BJ (cell line): ENCODE results near the gene ESM1. TPM values are rescaled to one million over a fixed set of nuclear protein-coding genes. Genes with fewer than 3 reads are reported as not detected.

Experiments used
- CTCF ChIA-PET: fragments of 350-600 bp; formaldehyde crosslinking; extraction: SDS; loops from one replicate; lab custom pipeline; 2021; ENCODE audit warnings: antibody characterized with exemption, inconsistent platforms; lab: Yijun Ruan, JAX
- POLR2A ChIA-PET: fragments of 300-600 bp; sonication (Branson Sonifier 250); formaldehyde crosslinking; extraction: SDS; loops from one replicate; lab custom pipeline; 2021; ENCODE audit warnings: antibody characterized with exemption; lab: Charles Lee
- DNase-seq: peaks from one replicate; pipeline ENCODE4 v3.0.0-alpha.2; 2011; ENCODE audit warnings: low read depth
- H3K27me3 ChIP-seq: 2 replicates; pipeline ENCODE4 v1.6.0; 2011; ENCODE audit warnings: low read length; ENCODE audit not compliant: control insufficient read depth, insufficient read depth
- H3K36me3 ChIP-seq: 2 replicates; pipeline ENCODE4 v1.5.1; 2011; ENCODE audit warnings: low read length; ENCODE audit not compliant: control insufficient read depth, insufficient read depth
- H3K4me3 ChIP-seq: 2 replicates; pipeline ENCODE4 v1.5.1; 2011; ENCODE audit warnings: low read depth, mild to moderate bottlenecking, control low read depth, low read length
- polyA minus RNA-seq: library from RNA; depleted of rRNA, polyadenylated mRNA; stranded (reverse); fragments of >200 nt; gene quantifications from 2 replicates; pipeline ENCODE4 v1.2.3, GENCODE V29; 2011; rRNA and poly(A)+ RNA removed
- polyA plus RNA-seq: library from polyadenylated mRNA; depleted of rRNA; stranded (reverse); fragments of >200 nt; gene quantifications from 2 replicates; pipeline ENCODE4 v1.2.3, GENCODE V29; 2011; rRNA removed
- TF ChIP-seq, protein P1 (sequence below): IDR thresholded peaks from 2 replicates; pipeline ENCODE4 v1.5.1; 2011; ENCODE audit warnings: low read depth, mild to moderate bottlenecking, control low read depth, inconsistent platforms, low read length, moderate library complexity; ENCODE audit not compliant: insufficient read depth

Gene ESM1, protein sequence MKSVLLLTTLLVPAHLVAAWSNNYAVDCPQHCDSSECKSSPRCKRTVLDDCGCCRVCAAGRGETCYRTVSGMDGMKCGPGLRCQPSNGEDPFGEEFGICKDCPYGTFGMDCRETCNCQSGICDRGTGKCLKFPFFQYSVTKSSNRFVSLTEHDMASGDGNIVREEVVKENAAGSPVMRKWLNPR
- polyA plus RNA-seq (2.4 and 2.8 TPM in 2 replicates), polyA minus RNA-seq (1.5 and 1.9 TPM in 2 replicates)

DNA sequence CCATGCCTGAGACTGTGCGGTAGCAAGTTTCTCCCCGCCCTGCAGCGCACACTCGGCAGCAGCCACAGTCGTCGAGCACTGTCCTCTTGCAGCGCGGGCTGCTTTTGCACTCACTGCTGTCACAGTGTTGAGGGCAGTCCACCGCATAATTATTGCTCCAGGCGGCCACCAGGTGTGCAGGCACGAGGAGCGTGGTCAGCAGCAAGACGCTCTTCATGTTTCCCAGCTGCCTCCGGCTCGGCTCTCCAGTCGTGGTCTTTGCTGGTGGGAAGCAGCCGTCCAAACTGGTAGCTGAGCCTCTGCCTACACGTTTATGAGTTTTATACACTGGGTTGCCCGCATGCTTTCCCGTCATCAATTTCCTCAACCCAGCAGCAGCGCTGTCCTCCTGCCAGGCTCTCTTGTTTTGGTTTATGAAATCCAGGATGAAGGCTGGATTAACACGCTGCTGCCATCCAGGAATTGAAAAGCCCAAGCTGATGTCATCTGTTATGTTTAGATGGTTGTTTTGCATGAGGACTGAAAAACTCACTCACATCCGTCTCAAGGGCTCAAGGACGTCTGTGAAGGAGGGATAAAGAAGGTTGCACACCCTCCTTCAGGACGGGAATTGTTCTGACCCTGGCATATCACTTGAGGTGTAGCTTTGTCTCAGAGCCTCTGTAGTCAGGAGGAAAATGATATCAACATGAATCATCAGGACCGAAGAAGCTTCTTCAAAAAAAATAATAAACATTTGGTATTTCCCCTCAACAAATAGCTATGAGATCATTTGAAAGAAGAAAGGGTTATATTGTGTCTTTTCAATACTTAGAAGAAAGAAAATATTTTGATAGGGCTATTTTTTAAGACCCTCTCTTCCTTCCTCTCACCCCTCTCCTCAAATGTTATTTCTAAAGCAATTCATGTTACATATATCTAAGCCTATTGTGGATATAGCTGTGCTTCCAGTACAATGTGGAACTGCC lies at the start of gene ESM1:
ESM1 (minus strand) TSS at position 293 of the 968 bp plus-strand sequence; CDS start at position 217, 76 bp downstream.
- H3K36me3 ChIP-seq: no peaks in the 10 kb centered on the region
- H3K4me3 ChIP-seq: peak within 1 kb of the TSS; percentile 29
- TF ChIP-seq, protein P1, sequence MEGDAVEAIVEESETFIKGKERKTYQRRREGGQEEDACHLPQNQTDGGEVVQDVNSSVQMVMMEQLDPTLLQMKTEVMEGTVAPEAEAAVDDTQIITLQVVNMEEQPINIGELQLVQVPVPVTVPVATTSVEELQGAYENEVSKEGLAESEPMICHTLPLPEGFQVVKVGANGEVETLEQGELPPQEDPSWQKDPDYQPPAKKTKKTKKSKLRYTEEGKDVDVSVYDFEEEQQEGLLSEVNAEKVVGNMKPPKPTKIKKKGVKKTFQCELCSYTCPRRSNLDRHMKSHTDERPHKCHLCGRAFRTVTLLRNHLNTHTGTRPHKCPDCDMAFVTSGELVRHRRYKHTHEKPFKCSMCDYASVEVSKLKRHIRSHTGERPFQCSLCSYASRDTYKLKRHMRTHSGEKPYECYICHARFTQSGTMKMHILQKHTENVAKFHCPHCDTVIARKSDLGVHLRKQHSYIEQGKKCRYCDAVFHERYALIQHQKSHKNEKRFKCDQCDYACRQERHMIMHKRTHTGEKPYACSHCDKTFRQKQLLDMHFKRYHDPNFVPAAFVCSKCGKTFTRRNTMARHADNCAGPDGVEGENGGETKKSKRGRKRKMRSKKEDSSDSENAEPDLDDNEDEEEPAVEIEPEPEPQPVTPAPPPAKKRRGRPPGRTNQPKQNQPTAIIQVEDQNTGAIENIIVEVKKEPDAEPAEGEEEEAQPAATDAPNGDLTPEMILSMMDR: no peak
- no peaks in the 10 kb centered on the region for H3K27me3 ChIP-seq
- POLR2A ChIA-PET: no interaction called here
- CTCF ChIA-PET: interaction anchor here (0.8 to 2.0 kb wide), 4 partner anchors 10 to 175 kb away, joined by 3 to 11 read pairs (median 4); partner anchors contain the start of gene GPX8
- DNase-seq: peak; percentile 38

DNA sequence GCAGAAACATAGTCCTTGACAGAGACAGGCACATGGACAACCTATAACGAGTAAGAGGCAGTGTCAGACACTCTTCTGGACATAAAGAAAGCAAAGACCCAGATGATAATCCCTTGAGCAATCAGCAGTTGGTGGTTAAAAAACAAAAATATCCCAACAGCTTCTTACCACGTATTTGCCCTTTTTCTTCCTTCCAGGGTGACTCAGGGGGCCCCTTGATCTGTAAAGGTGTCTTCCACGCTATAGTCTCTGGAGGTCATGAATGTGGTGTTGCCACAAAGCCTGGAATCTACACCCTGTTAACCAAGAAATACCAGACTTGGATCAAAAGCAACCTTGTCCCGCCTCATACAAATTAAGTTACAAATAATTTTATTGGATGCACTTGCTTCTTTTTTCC lies 48.2 kb upstream of the ESM1 start:
- DNase-seq: no peak
- Histone ChIP-seq H3K4me3 (no peak overlapping the region), H3K36me3 (no peaks in the 10 kb centered on the region), H3K27me3 (no peaks in the 10 kb centered on the region)
- TF ChIP-seq, protein P1: no peak
- ChIA-PET CTCF (no interaction called here), POLR2A (no interaction called here)

DNA sequence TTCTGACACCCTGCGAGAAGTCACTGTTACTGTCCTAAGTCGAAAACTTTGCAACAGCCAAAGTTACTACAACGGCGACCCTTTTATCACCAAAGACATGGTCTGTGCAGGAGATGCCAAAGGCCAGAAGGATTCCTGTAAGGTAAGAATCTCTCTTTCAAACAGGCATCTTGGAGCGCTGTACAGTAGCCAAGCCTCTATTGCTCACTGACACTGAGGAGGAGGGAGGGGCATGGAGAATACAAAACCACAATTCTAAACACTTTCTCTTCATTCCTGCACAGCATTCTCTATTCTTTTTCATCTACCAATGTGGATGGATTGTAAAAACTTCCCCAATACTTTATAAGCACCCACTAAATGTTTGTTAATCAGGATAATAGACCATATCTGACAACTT lies 46.1 kb upstream of the ESM1 start:
- DNase-seq: no peak
- POLR2A ChIA-PET: no interaction called here
- no peaks in the 10 kb centered on the region for H3K27me3 ChIP-seq
- CTCF ChIA-PET: no interaction called here
- H3K4me3 ChIP-seq: no peak overlapping the region
- H3K36me3 ChIP-seq: no peaks in the 10 kb centered on the region
- TF ChIP-seq, protein P1: no peak

DNA sequence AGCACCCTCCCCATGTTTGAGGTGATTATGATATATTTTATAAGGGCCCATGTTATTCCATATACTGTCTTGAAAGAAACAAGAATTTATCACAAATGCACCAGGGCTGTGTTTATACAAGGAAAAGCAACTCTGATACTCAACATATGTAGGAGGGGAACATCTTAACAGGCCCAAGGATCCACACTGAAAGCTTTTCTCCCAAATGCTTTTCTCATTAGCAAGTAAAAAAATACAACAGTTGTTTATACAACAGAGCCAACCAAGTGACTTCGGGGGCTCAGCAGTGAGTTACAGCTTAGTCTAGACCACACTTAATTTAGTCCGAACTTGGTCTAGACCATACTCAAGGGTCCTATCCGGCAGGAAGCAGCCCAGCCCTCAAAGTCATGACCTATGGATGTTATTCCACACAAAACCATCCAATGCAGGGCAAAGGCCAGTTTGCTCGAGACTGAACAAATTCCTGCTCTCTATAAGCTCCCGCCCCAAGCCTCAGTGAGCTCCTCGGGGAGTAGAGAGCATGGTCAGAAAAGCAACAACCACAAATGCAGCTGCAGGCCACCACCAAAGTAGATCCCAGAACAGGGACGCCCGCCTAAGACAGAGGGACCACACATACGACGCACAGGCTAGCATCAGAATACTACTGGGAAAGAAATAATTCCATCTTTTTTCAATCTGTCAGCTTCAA lies 45.4 kb upstream of the ESM1 start:
- Histone ChIP-seq H3K27me3 (no peaks in the 10 kb centered on the region), H3K36me3 (no peaks in the 10 kb centered on the region), H3K4me3 (no peak overlapping the region)
- no peak for DNase-seq
- CTCF ChIA-PET: no interaction called here
- POLR2A ChIA-PET: no interaction called here
- TF ChIP-seq, protein P1: no peak

DNA sequence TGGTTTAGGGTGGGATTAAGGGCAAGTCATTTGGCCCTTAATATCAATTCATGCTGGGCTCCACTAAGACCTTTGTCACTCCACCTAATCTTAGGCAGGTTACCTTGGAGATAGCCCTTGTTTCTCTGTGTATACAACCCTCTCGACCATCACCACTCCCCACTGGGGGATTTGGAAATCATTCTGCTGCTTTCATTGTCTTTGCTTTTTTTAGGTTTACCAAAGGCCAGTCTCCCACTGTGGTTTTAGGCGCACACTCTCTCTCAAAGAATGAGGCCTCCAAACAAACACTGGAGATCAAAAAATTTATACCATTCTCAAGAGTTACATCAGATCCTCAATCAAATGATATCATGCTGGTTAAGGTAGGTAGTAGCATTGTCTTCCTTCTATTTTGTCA lies 44.8 kb upstream of the ESM1 start:
- TF ChIP-seq, protein P1: no peak
- no peaks in the 10 kb centered on the region for H3K27me3 ChIP-seq
- no peaks in the 10 kb centered on the region for H3K36me3 ChIP-seq
- CTCF ChIA-PET: no interaction called here
- no peak overlapping the region for H3K4me3 ChIP-seq
- DNase-seq: no peak
- POLR2A ChIA-PET: no interaction called here
